ENCODE results near the gene RNF208.
"Not testable (repeated sequence)": the region's sequence is repeated elsewhere in the genome, so short reads cannot be mapped to it uniquely, and the experiment has no call there.

RNF208 gene

DNA sequence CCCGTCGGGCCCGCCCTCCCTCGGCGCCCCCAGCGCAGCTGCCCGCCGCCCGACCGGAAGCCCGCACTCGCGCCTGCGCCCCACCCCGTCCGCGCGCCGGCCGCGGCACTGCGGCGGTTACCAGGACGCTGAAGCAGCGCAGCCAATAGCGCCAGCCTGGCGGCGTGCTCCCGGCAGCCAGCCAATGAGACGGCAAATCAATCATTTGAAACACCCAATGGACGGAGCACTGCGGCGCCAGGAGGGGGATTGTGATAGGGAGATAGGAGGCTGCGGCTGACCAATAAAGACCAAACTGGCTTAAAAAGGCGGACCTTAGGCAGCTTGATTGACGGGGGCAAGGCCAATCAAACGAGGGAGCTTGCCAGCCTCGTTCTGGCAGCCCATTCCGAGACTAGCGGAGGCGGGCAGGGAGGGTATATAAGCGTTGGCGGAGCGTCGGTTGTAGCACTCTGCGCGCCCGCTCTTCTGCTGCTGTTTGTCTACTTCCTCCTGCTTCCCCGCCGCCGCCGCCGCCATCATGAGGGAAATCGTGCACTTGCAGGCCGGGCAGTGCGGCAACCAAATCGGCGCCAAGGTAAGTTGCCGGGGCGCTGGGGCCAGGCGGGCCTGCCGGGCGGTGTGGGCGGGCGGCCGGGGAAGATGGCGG lies 18.9 kb upstream of the RNF208 start, which contains the start of gene TUBB4B:
Gene TUBB4B (plus strand): TSS at position 447 of the 649 bp plus-strand sequence. CDS start 74 bp downstream, at position 521.
- peak; percentile 99 for DNase-seq (ENCODE audit: low read depth)
- H3K4me3 ChIP-seq (ENCODE audit: low read length): peak within 1 kb of the TSS; percentile 77
- TF ChIP-seq, protein P1, sequence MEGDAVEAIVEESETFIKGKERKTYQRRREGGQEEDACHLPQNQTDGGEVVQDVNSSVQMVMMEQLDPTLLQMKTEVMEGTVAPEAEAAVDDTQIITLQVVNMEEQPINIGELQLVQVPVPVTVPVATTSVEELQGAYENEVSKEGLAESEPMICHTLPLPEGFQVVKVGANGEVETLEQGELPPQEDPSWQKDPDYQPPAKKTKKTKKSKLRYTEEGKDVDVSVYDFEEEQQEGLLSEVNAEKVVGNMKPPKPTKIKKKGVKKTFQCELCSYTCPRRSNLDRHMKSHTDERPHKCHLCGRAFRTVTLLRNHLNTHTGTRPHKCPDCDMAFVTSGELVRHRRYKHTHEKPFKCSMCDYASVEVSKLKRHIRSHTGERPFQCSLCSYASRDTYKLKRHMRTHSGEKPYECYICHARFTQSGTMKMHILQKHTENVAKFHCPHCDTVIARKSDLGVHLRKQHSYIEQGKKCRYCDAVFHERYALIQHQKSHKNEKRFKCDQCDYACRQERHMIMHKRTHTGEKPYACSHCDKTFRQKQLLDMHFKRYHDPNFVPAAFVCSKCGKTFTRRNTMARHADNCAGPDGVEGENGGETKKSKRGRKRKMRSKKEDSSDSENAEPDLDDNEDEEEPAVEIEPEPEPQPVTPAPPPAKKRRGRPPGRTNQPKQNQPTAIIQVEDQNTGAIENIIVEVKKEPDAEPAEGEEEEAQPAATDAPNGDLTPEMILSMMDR (conservative IDR thresholded peaks at IDR 0.05; ENCODE audit: low read depth, low read length): no peak

- peak overlapping the region; percentile 55 for H3K4me3 ChIP-seq (ENCODE audit: low read length)
- no peak for DNase-seq (ENCODE audit: low read depth)
Measured at GRCh38 chr9:137240318-137240840, 18.3 kb upstream of the RNF208 start.

GRCh38 chr9:137239541-137240200 lies 17.6 kb upstream of the RNF208 start:
- DNase-seq (ENCODE audit: low read depth): not testable (repeated sequence)
- peak overlapping the region; percentile 55 for H3K4me3 ChIP-seq (ENCODE audit: low read length)

More at GRCh38 chr9:137240318-137240840, 18.3 kb upstream of the RNF208 start:
- TF ChIP-seq, protein P1 (conservative IDR thresholded peaks at IDR 0.05; ENCODE audit: low read depth, low read length): no peak

DNA sequence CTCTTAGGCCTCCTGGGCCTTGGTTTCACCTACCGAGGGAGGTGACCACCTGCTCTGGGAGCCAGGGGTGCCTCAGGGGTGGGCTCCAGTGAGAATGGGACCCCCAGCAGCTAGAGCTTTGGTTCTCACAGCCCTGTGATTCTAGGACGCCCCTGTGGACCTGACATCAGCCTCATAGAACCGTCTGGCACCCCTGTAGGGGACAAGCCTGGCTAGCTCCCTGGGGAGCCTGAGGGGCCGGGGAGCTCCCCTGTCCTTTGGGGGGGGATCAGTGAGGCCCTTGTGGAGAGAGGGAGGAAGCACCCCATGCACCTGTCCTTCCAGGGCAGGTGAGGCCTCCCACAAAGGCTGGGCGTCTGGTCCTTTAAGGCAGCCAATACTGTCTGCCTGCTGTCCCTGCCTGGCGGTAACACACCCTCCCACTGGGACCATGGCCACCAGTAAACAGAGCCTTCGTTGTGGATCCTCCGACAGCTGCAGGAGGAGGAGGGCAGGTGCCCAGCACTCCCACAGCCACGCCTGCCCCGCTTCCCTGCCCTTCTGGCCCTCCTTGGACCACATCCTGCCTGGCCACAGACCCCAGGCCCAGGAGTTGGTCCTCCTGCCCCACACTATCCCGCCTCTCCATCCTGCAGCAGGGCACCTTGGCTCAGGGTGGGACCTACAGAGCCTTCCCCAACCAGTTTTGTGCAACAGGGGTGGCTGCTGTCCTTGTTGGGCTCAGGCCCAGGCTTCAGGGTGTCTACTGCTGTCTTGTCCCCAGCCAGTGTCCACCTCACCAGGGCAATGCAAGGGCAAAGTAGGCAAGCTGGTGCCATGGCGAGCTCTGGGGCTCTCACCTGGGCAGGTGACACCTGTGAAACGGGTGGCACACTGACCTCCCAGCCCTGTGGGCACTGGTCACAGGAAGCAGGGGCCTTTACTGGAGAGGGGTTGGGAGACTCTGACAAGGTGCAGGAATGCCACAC lies 16.0 kb upstream of the RNF208 start:
- DNase-seq (ENCODE audit: low read depth): no peak
- H3K4me3 ChIP-seq (ENCODE audit: low read length): no peak overlapping the region
- TF ChIP-seq, protein P1 (conservative IDR thresholded peaks at IDR 0.05; ENCODE audit: low read depth, low read length): no peak

DNA sequence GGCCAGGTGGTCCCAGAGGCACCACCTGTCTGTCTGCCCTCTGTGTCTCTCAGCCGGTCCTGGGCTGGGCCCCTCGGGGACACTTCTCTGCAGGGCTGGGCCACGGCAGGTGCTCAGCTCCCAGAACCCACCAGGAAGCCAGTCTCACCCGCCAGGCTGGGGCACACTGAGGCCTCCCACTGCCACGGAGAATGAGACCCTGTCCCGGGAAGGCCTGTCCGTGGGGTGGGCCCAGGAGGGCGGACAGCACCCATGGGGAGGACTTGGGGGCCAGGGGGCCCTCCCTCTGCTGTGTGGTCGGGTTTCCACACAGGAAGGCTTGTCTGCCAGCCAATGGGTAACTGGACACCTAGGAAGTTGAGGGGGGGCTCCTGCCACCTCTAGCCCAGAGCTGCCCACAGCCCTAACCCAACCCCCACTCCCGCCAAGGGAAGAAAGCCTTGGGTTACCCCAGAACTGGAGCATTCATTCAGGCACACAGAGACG lies 14.9 kb upstream of the RNF208 start:
- no peak for DNase-seq (ENCODE audit: low read depth)
- peak overlapping the region; percentile 36 for H3K4me3 ChIP-seq (ENCODE audit: low read length)
- TF ChIP-seq, protein P1 (conservative IDR thresholded peaks at IDR 0.05; ENCODE audit: low read depth, low read length): no peak

- TF ChIP-seq, protein P1 (conservative IDR thresholded peaks at IDR 0.05; ENCODE audit: low read depth, low read length): peak; percentile 97
- no peak for DNase-seq (ENCODE audit: low read depth)
- peak overlapping the region; percentile 36 for H3K4me3 ChIP-seq (ENCODE audit: low read length)
Measured at GRCh38 chr9:137236238-137236935, 14.3 kb upstream of the RNF208 start.
